Activated T-cell treated with anti-CD3 and anti-CD28 coated beads, Interleukin-2, amount 50 U/mL, for 48 hours (primary cell): ENCODE data around the gene ACTL9.
A peak's percentile ranks its signal among the peaks of the same experiment; 100 is the strongest.

ENCODE experiments used
- DNase-seq, 2 experiments: peaks; one replicate each; pipeline ENCODE4 v3.0.0-alpha.2; 2020

The ACTL9 gene

GRCh38 chr19:8684001-8684902 is 14.3 kb downstream of the ACTL9 start:
- peak in 1 of 2 experiments; percentile 9 for DNase-seq

GRCh38 chr19:8682931-8683330 is 15.7 kb downstream of the ACTL9 start:
- DNase-seq: no peak

GRCh38 chr19:8682472-8682871 is 16.1 kb downstream of the ACTL9 start:
- no peak for DNase-seq

- no peak for DNase-seq
Measured at GRCh38 chr19:8681345-8682029, 17.1 kb downstream of the ACTL9 start.

GRCh38 chr19:8680676-8681344 is 17.8 kb downstream of the ACTL9 start:
- no peak for DNase-seq

GRCh38 chr19:8678244-8678807 is 20.3 kb downstream of the ACTL9 start:
- no peak for DNase-seq

GRCh38 chr19:8675066-8675465 is 23.5 kb downstream of the ACTL9 start:
- DNase-seq: no peak

GRCh38 chr19:8673276-8673891 is 25.2 kb downstream of the ACTL9 start:
- no peak for DNase-seq

- no peak for DNase-seq
Measured at GRCh38 chr19:8666814-8667405, 31.7 kb downstream of the ACTL9 start.

GRCh38 chr19:8665468-8666213 is 33.0 kb downstream of the ACTL9 start:
- DNase-seq: peak in 1 of 2 experiments; percentile 40

- peak in 1 of 2 experiments; percentile 28 for DNase-seq
Measured at GRCh38 chr19:8664671-8665057, 33.9 kb downstream of the ACTL9 start.

GRCh38 chr19:8663920-8664670 is 34.5 kb downstream of the ACTL9 start:
- peak; percentile 61 to 62 for DNase-seq

- no peak for DNase-seq
Measured at GRCh38 chr19:8662263-8662662, 36.3 kb downstream of the ACTL9 start.

GRCh38 chr19:8659905-8660304 is 38.7 kb downstream of the ACTL9 start:
- no peak for DNase-seq

- DNase-seq: no peak
Measured at GRCh38 chr19:8657869-8658268, 40.7 kb downstream of the ACTL9 start.

GRCh38 chr19:8655340-8655709 is 43.3 kb downstream of the ACTL9 start:
- DNase-seq: peak; percentile 44 to 54

- DNase-seq: peak; percentile 75 to 80
Measured at GRCh38 chr19:8654591-8655339, 43.8 kb downstream of the ACTL9 start.

GRCh38 chr19:8648240-8648639 is 50.4 kb downstream of the ACTL9 start:
- DNase-seq: no peak
